Stimulated activated CD8-positive, alpha-beta memory T cell treated with anti-CD3 and anti-CD28 coated beads, Interleukin-15, amount 100 ng/mL, for 24 hours (primary cell): ENCODE data around the gene FSTL1.

Source experiments
- DNase-seq: peaks from one replicate; pipeline ENCODE4 v3.0.0-alpha.2; 2020; ENCODE audit warnings: low read depth

FSTL1 gene

DNA sequence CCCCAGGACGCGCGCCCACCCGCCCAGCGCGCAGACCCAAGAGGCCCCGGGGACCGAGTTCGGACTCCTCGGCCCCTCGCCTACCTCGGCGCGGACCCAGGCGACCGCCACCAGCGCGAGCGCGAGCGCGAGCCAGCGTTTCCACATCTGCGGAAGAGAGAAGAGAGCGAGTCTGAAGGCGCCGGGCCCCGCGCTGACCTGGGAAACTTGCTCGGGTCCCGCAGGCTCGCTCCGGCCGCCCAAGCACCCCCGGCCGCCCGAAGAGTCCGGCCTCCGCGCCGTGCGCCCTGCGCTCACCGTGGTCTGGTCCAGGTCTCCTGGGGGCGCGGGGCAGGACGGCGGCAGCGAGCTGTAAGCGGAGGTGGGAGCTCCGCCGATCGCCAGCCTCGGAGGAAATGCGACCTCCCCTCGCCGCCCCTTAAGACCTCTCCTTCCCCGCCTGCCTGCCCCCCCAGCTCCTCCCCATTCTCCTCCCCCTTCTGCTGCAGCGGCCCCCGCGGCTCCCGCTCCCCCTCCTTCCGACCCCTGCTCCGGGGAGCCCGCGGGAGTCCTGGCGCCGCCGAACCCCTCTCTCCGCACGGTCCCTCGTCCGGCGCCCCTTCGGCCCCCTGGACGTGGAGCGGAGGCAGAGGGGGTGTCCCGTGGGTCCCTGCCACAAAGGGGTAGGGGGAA is at the start of gene FSTL1:
Gene FSTL1, minus strand, starts transcription at position 393 of the 672 bp plus-strand sequence. Its CDS starts 246 bp downstream, at position 147.
- DNase-seq, result no peak

DNA sequence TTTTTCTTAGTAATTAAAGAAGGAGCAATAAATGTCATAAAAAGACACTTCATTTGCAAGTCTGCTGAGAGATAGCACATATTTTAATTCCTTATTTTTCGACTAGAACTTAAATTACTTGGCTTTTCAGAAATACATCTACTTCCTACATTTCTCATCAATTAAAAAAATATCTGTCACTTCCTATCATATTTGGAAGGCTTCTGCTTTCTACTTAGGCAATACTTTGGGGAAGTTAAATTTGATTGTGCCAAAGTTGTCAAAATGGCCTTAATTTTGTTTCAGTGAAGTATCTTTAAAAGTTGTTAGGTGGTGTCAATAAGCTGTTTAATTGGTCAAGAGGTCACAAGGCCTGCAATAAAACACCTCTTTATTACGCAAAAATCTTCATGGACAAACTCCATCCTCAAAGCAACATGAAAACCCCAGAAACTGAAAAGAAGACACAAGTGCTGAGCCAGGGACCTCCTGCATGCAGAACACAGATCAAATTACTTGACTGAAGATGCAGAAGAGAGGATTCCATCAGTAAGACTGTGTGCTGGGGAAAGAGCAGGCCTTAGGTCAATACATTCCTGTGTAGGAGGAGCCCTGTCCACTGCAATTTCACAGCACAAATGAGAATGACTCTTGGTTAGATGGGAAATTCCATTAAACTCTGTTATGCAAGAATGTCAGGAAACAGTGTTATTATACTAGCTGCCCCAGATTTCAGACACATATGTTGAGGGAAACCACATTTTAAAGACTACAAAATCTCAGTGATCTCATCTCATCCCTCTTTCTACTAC is 48.0 kb upstream of the FSTL1 start:
- no peak for DNase-seq

DNA sequence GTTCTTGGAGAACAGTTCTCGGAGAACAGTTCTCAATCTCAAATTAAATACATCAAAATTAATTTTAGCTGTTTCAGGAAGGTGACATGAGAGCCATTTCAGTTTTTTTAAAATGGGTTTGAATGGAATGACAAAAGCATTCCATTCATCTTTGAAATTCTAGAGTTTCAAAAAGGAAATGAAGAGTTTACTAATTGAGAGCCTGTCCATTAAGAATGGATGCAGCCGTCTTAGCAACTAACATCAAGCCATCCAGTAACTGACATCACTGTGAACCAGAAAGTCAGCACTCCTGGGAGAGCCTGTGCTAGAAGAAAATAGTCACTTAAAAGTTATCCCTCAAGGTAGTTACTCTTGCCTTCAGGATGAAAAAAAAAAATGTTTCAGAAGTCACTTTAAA is 47.0 kb upstream of the FSTL1 start:
- no peak for DNase-seq

DNA sequence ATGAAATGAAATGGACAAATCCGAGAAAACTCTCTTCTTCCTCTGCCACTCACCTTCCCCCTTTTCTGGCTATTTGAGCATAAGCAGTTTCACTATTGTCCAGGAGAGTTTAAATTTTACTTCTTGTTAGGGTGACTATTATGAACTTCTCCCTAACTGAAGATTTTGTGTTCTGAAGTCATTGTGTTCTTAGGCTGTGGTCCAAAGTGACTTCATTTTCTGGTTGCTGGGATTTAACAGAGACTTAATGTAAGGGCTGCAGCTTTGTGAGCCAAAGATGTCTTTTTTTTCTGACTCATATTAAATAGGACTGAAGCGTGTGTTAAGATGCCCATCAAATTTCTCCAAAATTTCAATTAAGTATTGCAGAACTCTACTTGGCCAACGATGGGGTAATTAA is 46.5 kb upstream of the FSTL1 start:
- DNase-seq, result no peak

- no peak for DNase-seq
Observed at GRCh38 chr3:120496278-120497002, 45.6 kb upstream of the FSTL1 start.

GRCh38 chr3:120495809-120496208 is 45.0 kb upstream of the FSTL1 start:
- DNase-seq, result no peak

DNA sequence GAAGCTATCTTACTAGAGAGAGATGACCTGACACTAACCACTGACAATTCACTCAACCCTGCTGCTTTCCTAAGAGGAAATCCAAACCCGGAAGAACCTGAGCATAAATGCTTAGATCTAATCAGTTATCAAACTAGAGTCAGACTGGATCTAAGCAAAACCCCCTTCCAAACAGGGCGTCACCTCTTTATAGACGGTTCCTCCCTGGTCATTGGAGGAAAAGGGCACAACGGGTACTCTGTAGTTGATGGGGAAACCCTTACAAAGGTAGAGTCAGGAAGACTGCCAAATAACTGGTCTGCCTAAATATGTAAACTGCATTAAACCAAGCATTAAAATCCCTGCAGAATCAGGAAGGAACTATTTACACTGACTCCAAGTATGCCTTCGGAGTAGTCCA is 41.3 kb upstream of the FSTL1 start:
- DNase-seq, result no peak

- DNase-seq, result no peak
Observed at GRCh38 chr3:120489421-120489820, 38.6 kb upstream of the FSTL1 start.

DNA sequence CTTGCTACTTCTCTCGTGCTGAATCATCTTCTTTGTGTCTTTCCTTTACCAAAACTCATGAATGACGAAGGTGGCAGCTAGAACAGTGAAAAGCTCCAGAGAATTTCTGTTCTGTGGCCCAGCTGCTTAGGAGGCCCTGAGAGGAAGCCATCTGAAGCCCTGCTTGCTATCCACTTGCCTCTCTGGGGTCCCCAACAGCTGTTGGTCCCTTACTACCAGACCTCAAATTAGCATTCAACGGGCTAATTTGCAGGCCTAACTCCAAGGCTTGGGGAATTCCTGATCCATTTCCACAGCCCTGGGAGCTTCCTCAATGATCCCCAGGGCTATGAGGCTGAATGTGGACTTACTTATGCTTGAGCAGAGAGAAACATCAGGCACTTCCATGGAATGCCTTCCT is 37.5 kb upstream of the FSTL1 start:
- DNase-seq, result no peak

GRCh38 chr3:120487191-120487650 is 36.4 kb upstream of the FSTL1 start:
- no peak for DNase-seq

DNA sequence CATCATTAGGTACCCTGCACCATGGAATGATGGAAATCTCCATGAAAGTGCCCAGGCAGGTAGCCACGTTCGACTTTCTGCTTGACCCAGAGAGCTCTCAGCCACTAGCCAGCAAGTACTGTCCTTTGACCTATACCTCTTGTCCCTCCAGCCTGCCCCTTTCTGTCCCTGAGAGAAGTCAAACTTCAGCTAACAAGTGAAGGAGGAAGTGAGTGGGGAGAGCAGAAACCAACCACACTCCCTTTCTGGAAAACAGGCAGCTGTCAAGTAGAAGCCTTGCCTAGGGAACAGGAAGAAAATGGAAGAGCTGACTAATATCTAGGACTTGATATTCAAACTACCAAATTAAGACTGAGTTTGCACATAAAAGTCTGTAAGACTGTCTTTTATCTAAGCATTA is 30.3 kb upstream of the FSTL1 start:
- no peak for DNase-seq

GRCh38 chr3:120477781-120478180 is 27.0 kb upstream of the FSTL1 start:
- no peak for DNase-seq

DNA sequence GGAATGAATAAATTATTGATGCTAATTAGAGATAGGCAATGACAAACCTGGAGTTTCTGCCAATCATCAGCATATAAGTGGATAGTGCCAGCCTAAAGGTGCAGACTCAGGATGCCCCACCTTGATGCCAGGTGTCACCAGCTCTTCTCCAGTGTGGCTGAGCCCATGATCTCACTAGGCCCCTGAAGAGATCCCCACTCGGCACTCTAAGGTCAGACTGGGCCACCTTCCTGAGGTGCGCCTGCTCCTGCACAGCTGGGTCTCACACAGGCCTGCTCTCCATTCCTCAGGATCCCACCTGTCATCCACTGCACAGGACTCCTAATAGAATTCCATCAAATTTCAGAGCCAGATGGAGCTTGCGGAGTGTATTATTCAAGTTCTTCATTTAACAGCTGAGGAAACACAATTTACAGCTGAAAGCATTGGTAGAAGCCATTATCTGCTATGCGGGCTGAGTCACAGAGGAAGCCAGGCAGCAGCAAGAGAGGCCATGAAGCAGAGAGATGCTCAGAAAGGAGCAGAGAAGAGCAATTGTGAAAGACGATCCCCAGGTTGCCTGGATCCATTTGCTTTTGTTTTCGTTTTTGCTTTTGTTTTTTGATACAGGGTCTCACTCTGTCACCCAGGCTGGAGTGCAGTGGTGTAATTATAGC is 25.1 kb upstream of the FSTL1 start:
- no peak for DNase-seq

DNA sequence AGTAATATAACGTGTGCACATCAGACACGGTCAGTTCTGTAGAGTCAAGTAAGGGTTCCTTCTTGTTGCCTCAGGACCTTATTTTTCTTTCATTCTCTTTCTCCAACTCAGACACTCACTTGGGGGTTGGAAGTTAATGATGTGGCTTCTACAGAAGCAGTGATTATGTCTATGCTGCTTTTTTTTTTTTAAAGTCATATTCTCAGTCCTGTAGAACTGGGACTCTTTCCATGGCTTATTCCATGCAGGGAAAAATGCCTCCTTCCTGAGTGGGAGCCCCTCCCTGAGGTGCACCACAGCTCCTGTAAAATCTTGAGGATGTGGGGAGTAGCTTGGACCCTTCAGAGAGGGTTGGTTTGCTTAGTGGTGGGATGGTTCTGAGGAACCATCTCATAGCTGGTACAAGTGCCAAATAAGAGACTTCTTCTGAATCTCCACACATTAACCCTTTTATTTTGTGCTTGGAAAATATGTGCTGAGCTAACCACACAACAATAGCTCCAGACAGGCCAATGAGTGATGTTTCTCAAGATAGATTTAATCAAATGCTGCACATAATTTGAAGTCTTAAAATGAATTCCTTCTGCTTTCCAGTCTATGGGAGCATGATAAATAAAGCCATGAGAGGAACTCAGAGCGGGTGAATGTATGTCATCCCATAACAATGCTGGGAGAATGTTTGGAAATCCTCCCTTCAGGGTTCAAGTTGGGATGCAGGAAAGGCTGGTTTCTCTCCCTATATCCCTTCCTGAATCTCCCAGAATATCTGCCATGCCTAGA is 23.3 kb upstream of the FSTL1 start:
- DNase-seq, result no peak

DNA sequence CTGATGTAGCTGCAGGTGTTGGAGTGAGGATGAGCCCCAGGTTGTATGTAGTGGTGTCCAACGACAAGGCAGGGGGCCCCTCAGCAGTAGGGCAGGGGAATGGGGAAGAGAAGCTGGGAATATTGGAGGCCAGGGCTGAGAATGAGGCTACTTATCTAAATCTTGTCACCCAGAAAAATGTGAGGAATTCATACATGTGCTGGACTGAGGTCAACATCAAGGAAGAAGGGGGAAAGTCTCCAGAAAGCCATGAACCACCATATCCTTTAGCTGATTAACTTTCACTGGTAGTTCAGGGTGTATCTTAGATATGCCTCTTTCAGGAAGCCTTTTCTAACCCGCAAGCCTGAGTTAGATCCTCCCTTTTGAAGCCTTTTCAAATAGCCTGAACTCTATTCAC is 22.6 kb upstream of the FSTL1 start:
- DNase-seq, result no peak

DNA sequence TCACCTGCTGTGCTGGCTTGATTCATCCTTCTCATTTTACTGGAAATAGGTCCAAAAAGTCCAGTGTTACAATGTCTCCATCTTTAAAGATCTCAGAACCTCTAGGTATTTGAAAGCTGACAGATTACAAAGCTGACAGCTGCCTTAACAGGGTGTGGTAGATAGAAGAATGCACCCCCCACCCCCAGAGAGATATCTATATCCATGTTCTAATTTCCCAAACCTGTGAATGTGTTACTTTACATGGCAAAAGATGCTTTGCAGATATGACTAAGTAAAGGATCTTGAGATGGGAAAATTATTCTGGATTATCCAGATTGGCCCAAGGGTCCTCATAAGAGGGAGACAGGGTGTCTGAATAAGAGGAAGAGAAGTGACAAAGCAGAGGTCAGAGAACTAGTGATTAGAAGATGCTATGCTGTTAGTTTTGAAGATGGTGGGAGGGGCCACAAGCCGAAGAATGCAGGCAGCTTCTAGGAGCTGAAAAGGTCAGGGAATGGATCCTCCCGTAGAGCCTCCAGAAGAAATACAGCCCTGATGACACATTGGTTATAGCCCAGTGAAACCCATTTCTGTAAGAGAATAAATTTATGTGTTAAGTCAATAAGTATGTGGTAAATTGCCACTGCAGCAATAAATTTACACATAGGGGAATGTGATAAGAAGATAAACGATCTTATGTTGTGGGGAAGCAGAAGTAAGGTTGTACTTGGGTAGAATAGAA is 21.5 kb upstream of the FSTL1 start:
- DNase-seq, result no peak

- DNase-seq, result no peak
Observed at GRCh38 chr3:120471643-120472042, 20.9 kb upstream of the FSTL1 start.

DNA sequence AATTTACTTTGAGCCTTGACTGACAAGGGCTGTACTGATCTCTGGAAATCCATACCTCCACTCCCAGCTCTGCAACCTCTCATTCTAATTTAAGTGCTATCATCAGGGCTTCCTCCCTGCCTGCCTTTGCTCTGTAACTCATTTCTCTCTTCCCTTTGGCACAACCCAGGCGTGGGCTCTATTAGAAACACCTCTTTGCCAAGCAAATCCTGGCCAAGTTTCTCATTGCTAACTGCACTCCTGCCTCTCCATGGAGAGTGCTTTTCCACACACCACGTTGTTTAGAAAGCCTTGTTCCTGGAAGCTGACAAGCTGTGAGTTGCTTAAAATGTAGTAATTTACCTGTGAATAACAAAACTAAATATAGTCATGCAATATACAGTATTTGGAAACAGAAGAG is 20.1 kb upstream of the FSTL1 start:
- no peak for DNase-seq

DNA sequence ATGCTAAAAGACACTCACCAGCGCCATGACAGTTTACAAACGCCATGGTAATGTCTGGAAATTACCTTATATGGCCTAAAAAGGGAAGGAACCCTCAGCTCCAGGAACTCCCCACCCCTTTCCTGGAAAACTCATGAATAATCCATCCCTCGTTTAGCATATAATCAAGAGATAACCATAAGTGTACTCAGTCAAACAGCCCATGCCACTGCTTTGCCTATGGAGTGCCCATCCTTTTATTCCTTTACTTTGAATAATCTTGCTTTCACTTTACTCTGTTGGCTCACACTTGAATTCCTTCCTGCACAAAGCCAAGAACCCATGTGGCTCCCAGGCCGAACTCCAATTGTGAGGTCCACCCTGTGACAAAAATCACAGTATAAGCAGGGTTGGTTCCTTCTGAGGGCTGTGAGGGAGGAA is 19.1 kb upstream of the FSTL1 start:
- DNase-seq, result no peak

DNA sequence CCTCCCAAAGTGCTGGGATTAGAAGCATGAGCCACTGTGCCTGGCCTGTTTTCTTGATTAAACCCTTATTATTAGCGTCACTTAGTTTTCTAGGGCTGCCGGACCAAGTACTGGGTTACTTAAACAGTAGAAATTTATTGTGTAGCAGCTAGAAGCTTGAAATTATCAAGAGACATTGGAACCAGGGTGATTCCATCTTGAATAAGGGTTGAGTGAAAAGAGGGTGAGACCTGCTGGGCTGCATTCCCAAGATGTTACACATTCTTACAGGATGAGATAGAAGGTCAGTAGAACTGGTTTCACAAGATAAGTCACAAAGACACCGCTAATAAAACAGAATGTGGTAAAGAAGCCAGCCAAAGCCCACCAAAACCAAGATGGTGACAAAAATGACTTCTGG is 18.6 kb upstream of the FSTL1 start:
- no peak for DNase-seq
